HG03095 (cell line): ENCODE results near the gene CYB5R4.

Source experiments
- ATAC-seq: cut with Tn5 transposase; IDR thresholded peaks from one replicate; pipeline ENCODE4 v1.9.1; 2021; ENCODE audit warnings: moderate library complexity; ENCODE audit not compliant: unreplicated experiment

Gene CYB5R4

GRCh38 chr6:83976037-83976755 lies 116.7 kb downstream of the CYB5R4 start:
- ATAC-seq = no peak

GRCh38 chr6:83976871-83977270 lies 117.4 kb downstream of the CYB5R4 start:
- ATAC-seq = no peak

GRCh38 chr6:83978324-83978734 lies 118.8 kb downstream of the CYB5R4 start:
- ATAC-seq = no peak

GRCh38 chr6:83978997-83979396 lies 119.5 kb downstream of the CYB5R4 start:
- ATAC-seq = no peak

- no peak for ATAC-seq
Observed at GRCh38 chr6:83984411-83984810, 124.9 kb downstream of the CYB5R4 start.

- no peak for ATAC-seq
Observed at GRCh38 chr6:83985308-83985713, 125.8 kb downstream of the CYB5R4 start.

- ATAC-seq = no peak
Observed at GRCh38 chr6:83985715-83986114, 126.2 kb downstream of the CYB5R4 start.

GRCh38 chr6:83998021-83998584 lies 138.6 kb downstream of the CYB5R4 start:
- ATAC-seq = no peak

GRCh38 chr6:84001119-84001518 lies 141.6 kb downstream of the CYB5R4 start:
- no peak for ATAC-seq

GRCh38 chr6:84002226-84002625 lies 142.7 kb downstream of the CYB5R4 start:
- ATAC-seq = no peak

- no peak for ATAC-seq
Observed at GRCh38 chr6:84003131-84003530, 143.6 kb downstream of the CYB5R4 start.

GRCh38 chr6:84003654-84004053 lies 144.2 kb downstream of the CYB5R4 start:
- ATAC-seq = no peak

GRCh38 chr6:84007871-84008270 lies 148.4 kb downstream of the CYB5R4 start:
- ATAC-seq = no peak

- ATAC-seq = no peak
Observed at GRCh38 chr6:84013354-84013753, 153.9 kb downstream of the CYB5R4 start.

- ATAC-seq = no peak
Observed at GRCh38 chr6:84013931-84014330, 154.4 kb downstream of the CYB5R4 start.

GRCh38 chr6:84016029-84016428 lies 156.5 kb downstream of the CYB5R4 start:
- ATAC-seq = no peak
